GM23248 (cell line): ENCODE measurements around the gene AVPR2. TPM values are rescaled to one million over a fixed set of nuclear protein-coding genes. Genes with fewer than 3 reads are reported as not detected.

ENCODE experiments used
- DNase-seq: peaks from one replicate; pipeline ENCODE4 v3.0.0-alpha.2; 2015
- H2AFZ ChIP-seq: fragments of 200-600 bp; sonication (generic); 2 replicates; pipeline ENCODE4 v1.6.1; 2016; ENCODE audit warnings: antibody characterized with exemption
- H3F3A ChIP-seq: fragments of 200-600 bp; sonication (generic); 2 replicates; pipeline ENCODE4 v1.6.1; 2016; ENCODE audit warnings: mild to moderate bottlenecking, antibody characterized with exemption, mixed run types; ENCODE audit not compliant: insufficient read depth
- H3K27ac ChIP-seq: fragments of 200-600 bp; sonication (generic); 2 replicates; pipeline ENCODE4 v1.5.1; 2016; ENCODE audit warnings: mild to moderate bottlenecking
- H3K27me3 ChIP-seq: fragments of 200-600 bp; sonication (generic); replicated peaks from 2 replicates; pipeline ENCODE4 v1.6.1; 2016; ENCODE audit warnings: mild to moderate bottlenecking; ENCODE audit not compliant: insufficient read depth
- H3K36me3 ChIP-seq: fragments of 200-600 bp; sonication (generic); 2 replicates; pipeline ENCODE4 v1.6.1; 2016; ENCODE audit warnings: low read depth, mild to moderate bottlenecking
- H3K4me1 ChIP-seq: fragments of 200-600 bp; sonication (generic); 2 replicates; pipeline ENCODE4 v1.6.1; 2016; ENCODE audit warnings: mild to moderate bottlenecking; ENCODE audit not compliant: insufficient read depth
- H3K4me2 ChIP-seq: fragments of 200-600 bp; sonication (generic); one replicate; pipeline ENCODE4 v1.6.1; 2016; ENCODE audit warnings: mild to moderate bottlenecking; ENCODE audit not compliant: unreplicated experiment
- H3K4me3 ChIP-seq: fragments of 200-600 bp; sonication (generic); 2 replicates; pipeline ENCODE4 v1.5.1; 2016; ENCODE audit warnings: mild to moderate bottlenecking
- H3K79me2 ChIP-seq: fragments of 200-600 bp; sonication (generic); 2 replicates; pipeline ENCODE4 v1.6.1; 2016; ENCODE audit warnings: mild to moderate bottlenecking; ENCODE audit not compliant: insufficient read depth
- H3K9ac ChIP-seq: fragments of 200-600 bp; sonication (generic); 2 replicates; pipeline ENCODE4 v1.6.1; 2016; ENCODE audit warnings: mild to moderate bottlenecking
- H3K9me2 ChIP-seq: fragments of 200-600 bp; sonication (generic); 2 replicates; pipeline ENCODE4 v1.6.1; 2016; ENCODE audit warnings: mixed run types, mild to moderate bottlenecking, moderate library complexity; ENCODE audit not compliant: insufficient read depth
- H3K9me3 ChIP-seq: fragments of 200-600 bp; sonication (generic); one replicate; pipeline ENCODE4 v1.6.1; 2017; ENCODE audit warnings: low read depth
- H4K20me1 ChIP-seq: fragments of 200-600 bp; sonication (generic); 2 replicates; pipeline ENCODE4 v1.6.0; 2016; ENCODE audit not compliant: insufficient read depth
- EZH2 ChIP-seq: fragments of 200-600 bp; sonication (generic); IDR thresholded peaks from 2 replicates; pipeline ENCODE4 v1.6.1; 2018; ENCODE audit warnings: antibody characterized with exemption, mild to moderate bottlenecking; ENCODE audit not compliant: insufficient read depth, poor library complexity, severe bottlenecking
- EZH2phosphoT487 ChIP-seq: fragments of 200-600 bp; sonication (generic); IDR thresholded peaks from 2 replicates; pipeline ENCODE4 v1.6.1; 2018; ENCODE audit warnings: antibody characterized with exemption, moderate library complexity, mild to moderate bottlenecking, low read depth; ENCODE audit not compliant: insufficient read depth
- WGBS, 2 experiments: methylation state at CpG; one replicate each; pipeline ENCODE4 v1.1.6; 2015 to 2017; ENCODE audit warnings: low lambda C conversion rate in 2 of 2, low coverage in 1 of 2; ENCODE audit errors: missing lambda C conversion rate in 2 of 2; 5-methylcytosine and 5-hydroxymethylcytosine counted together
- in situ Hi-C: fragments of 300-500 bp; cut with MboI; formaldehyde crosslinking; loops from 2 replicates; pipeline ENCODE4 v1.15.0; 2020
- polyA plus RNA-seq: library from polyadenylated mRNA; unstranded; fragments of >200 nt; fragmentation: Nextera tagmentation; extraction: Ambion mirVana; gene quantifications from 2 replicates; pipeline ENCODE4 v1.2.1, GENCODE V29; 2016
- total RNA-seq: library from RNA; depleted of rRNA; stranded (reverse); fragments of >200 nt; shearing (Covaris generic); gene quantifications from 2 replicates; pipeline ENCODE4 v1.2.3, GENCODE V29; 2014

Gene AVPR2
- total and polyA plus RNA-seq, 2 experiments from 2014 or later: not detected

GRCh38 chrX:153873282-153874084 lies 31.0 kb upstream of the AVPR2 start:
- Histone ChIP-seq H3K4me2 (no peak overlapping the region), H3K27ac (no peak overlapping the region), H2AFZ (no peak overlapping the region), H3F3A (no peaks in the 10 kb centered on the region), H3K9me2 (no peaks in the 10 kb centered on the region), H3K4me3 (no peak overlapping the region), H3K9ac (no peak overlapping the region), H3K9me3 (no peaks in the 10 kb centered on the region), H3K27me3 (no peaks in the 10 kb centered on the region), H3K4me1 (no peaks in the 10 kb centered on the region), H3K79me2 (no peaks in the 10 kb centered on the region), H3K36me3 (no peaks in the 10 kb centered on the region), H4K20me1 (no peaks in the 10 kb centered on the region)
- WGBS, 2 experiments: 0 to 4% methylated on average over 5 to 7 of the region's 7 CpGs
- in situ Hi-C loops: no loop called here
- DNase-seq: no peak
- no peak for TF ChIP-seq EZH2
- no peak for TF ChIP-seq EZH2phosphoT487

- in situ Hi-C loops: no loop called here
- no peak overlapping the region for H3K4me3 ChIP-seq
- 25% methylated on average over 2 of the region's 3 CpGs for WGBS, 2 experiments
- no peaks in the 10 kb centered on the region for H3K27me3 ChIP-seq
- H3K79me2 ChIP-seq: no peaks in the 10 kb centered on the region
- no peak for TF ChIP-seq EZH2
- TF ChIP-seq EZH2phosphoT487: no peak
- no peak overlapping the region for H3K27ac ChIP-seq
- H3K36me3 ChIP-seq: no peaks in the 10 kb centered on the region
- no peak overlapping the region for H3K9ac ChIP-seq
- H3K9me3 ChIP-seq: no peaks in the 10 kb centered on the region
- no peak for DNase-seq
- H3K4me2 ChIP-seq: no peak overlapping the region
- no peaks in the 10 kb centered on the region for H3K9me2 ChIP-seq
- H3F3A ChIP-seq: no peaks in the 10 kb centered on the region
- no peaks in the 10 kb centered on the region for H4K20me1 ChIP-seq
- no peaks in the 10 kb centered on the region for H3K4me1 ChIP-seq
- no peak overlapping the region for H2AFZ ChIP-seq
Observed at GRCh38 chrX:153874085-153874365, 30.4 kb upstream of the AVPR2 start.

DNA sequence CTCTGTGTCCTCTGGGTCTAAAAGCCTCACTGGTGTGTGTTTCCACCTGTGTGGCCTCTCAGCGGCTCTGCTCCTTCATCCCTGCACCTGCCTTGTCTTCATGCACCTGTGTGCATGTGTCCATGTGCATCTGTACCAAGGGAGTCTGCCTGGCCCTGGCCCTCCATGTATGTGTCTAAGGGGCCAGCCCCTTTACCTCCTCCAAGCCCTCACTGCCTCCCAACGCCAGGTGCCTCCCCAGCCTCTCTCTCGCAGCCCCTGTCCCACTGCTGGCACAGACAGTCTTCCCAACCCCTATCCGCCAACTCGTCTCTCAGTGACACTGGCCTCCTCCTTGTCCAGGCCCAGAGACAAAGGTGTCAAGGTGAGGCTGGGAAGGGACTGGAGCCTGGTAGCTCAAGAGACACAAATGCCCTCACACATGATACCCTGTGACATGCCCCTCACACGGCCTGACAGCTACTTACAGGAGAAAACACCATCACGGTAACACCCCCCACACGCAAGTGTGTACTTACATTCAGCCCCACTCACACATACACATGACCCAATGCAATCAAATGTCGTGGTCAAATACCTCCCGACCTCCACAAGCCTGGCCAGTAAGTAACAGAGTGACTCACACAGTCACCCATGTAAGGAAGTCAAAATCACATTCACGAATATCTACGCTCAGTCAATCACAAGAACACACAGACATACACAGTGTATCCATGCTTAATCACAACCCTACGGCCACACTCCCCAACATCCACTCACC lies 29.9 kb upstream of the AVPR2 start:
- Histone ChIP-seq H3K79me2 (no peaks in the 10 kb centered on the region), H4K20me1 (no peaks in the 10 kb centered on the region), H3K27ac (no peak overlapping the region), H3K9me2 (no peaks in the 10 kb centered on the region), H3K27me3 (no peaks in the 10 kb centered on the region), H3K4me1 (no peaks in the 10 kb centered on the region), H3K4me2 (no peak overlapping the region), H3K9ac (no peak overlapping the region), H3F3A (no peaks in the 10 kb centered on the region), H2AFZ (no peak overlapping the region), H3K36me3 (no peaks in the 10 kb centered on the region), H3K4me3 (no peak overlapping the region), H3K9me3 (no peaks in the 10 kb centered on the region)
- in situ Hi-C loops: no loop called here
- WGBS, 2 experiments: 73 to 76% methylated on average over 11 to 13 of the region's 13 CpGs
- no peak for DNase-seq
- TF ChIP-seq EZH2phosphoT487 (no peak), EZH2 (no peak)

GRCh38 chrX:153875391-153876111 lies 28.9 kb upstream of the AVPR2 start:
- H3F3A ChIP-seq: no peaks in the 10 kb centered on the region
- H2AFZ ChIP-seq: no peak overlapping the region
- H3K27ac ChIP-seq: no peak overlapping the region
- H3K27me3 ChIP-seq: no peaks in the 10 kb centered on the region
- H3K79me2 ChIP-seq: no peaks in the 10 kb centered on the region
- no peaks in the 10 kb centered on the region for H3K4me1 ChIP-seq
- DNase-seq: peak; percentile 43
- H3K4me3 ChIP-seq: no peak overlapping the region
- no peaks in the 10 kb centered on the region for H4K20me1 ChIP-seq
- H3K4me2 ChIP-seq: no peak overlapping the region
- H3K36me3 ChIP-seq: no peaks in the 10 kb centered on the region
- no peaks in the 10 kb centered on the region for H3K9me2 ChIP-seq
- in situ Hi-C loops: no loop called here
- TF ChIP-seq EZH2: no peak
- no peak for TF ChIP-seq EZH2phosphoT487
- H3K9ac ChIP-seq: no peak overlapping the region
- H3K9me3 ChIP-seq: no peaks in the 10 kb centered on the region
- 0 to 4% methylated on average over 2 to 33 of the region's 42 CpGs for WGBS, 2 experiments
